ENCODE data around the gene CHCHD3.

GRCh38 chr7:132879579-132879978, 202.3 kb downstream of the CHCHD3 start:
- no peak for TF ChIP-seq CTCF (IDR thresholded peaks at IDR 0.05)
- TF ChIP-seq ZFX (IDR thresholded peaks at IDR 0.05; ENCODE audit: borderline replicate concordance), result no peak

Measured in 22Rv1 (cell line).